BJ (cell line): ENCODE data around the gene MLLT3. TPM values are rescaled to one million over a fixed set of nuclear protein-coding genes. Genes with fewer than 3 reads are reported as not detected.

Source experiments
- CTCF ChIA-PET: fragments of 350-600 bp; formaldehyde crosslinking; extraction: SDS; loops from one replicate; lab custom pipeline; 2021; ENCODE audit warnings: antibody characterized with exemption, inconsistent platforms; lab: Yijun Ruan, JAX
- POLR2A ChIA-PET: fragments of 300-600 bp; sonication (Branson Sonifier 250); formaldehyde crosslinking; extraction: SDS; loops from one replicate; lab custom pipeline; 2021; ENCODE audit warnings: antibody characterized with exemption; lab: Charles Lee
- DNase-seq: peaks from one replicate; pipeline ENCODE4 v3.0.0-alpha.2; 2011; ENCODE audit warnings: low read depth
- H3K27me3 ChIP-seq: 2 replicates; pipeline ENCODE4 v1.6.0; 2011; ENCODE audit warnings: low read length; ENCODE audit not compliant: control insufficient read depth, insufficient read depth
- H3K36me3 ChIP-seq: 2 replicates; pipeline ENCODE4 v1.5.1; 2011; ENCODE audit warnings: low read length; ENCODE audit not compliant: control insufficient read depth, insufficient read depth
- H3K4me3 ChIP-seq: 2 replicates; pipeline ENCODE4 v1.5.1; 2011; ENCODE audit warnings: low read depth, mild to moderate bottlenecking, control low read depth, low read length
- polyA plus RNA-seq: library from polyadenylated mRNA; depleted of rRNA; stranded (reverse); fragments of >200 nt; gene quantifications from 2 replicates; pipeline ENCODE4 v1.2.3, GENCODE V29; 2011
- TF ChIP-seq, protein P1 (sequence below): IDR thresholded peaks from 2 replicates; pipeline ENCODE4 v1.5.1; 2011; ENCODE audit warnings: low read depth, mild to moderate bottlenecking, control low read depth, inconsistent platforms, low read length, moderate library complexity; ENCODE audit not compliant: insufficient read depth

MLLT3 gene
- polyA plus RNA-seq, 1 experiment: 13.8 TPM

DNA sequence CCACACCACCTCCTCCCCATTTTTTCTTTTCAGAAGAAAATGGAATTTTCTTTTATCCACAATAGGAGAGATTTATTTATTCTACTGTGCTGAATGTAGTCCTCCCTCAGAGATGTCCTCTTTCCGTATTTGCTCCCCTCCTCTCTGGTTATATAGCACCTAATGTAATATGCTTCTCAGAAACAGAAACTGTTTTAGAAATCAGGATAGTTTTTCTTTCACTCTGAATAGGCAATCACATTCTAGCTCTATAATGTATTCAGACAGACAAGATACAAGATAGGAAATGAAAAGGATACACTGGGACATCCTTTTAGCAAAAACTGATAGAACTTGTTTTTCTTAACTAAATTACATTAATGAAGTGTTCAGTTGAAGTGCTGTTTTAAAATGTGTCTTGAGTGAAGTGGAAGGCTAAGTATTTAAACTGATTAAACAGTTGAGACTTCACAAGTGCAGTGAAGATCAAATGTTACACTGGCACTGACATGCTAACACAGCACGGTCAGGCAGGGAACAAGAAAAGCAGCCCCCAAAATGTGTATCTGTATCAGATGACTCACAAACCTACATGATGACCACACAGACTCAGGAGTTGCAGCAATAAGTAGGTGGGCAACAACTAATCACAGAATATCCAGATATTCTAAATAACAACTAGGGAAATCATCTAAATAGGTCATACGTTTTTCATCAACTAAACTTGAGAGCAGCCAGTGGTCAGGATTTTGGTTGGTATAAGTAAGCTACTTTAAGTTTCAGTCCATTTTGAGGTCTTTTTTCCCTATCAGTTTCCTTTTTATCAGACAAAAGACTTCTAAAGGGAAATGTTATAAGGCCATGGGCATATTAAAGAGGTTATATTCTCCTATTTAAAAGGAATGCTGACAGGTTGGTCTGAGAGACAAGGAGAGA lies 260.4 kb downstream of the MLLT3 start:
- POLR2A ChIA-PET: no interaction called here
- Histone ChIP-seq H3K4me3 (no peak overlapping the region), H3K27me3 (no peaks in the 10 kb centered on the region), H3K36me3 (no peaks in the 10 kb centered on the region)
- DNase-seq: no peak
- TF ChIP-seq, protein P1, sequence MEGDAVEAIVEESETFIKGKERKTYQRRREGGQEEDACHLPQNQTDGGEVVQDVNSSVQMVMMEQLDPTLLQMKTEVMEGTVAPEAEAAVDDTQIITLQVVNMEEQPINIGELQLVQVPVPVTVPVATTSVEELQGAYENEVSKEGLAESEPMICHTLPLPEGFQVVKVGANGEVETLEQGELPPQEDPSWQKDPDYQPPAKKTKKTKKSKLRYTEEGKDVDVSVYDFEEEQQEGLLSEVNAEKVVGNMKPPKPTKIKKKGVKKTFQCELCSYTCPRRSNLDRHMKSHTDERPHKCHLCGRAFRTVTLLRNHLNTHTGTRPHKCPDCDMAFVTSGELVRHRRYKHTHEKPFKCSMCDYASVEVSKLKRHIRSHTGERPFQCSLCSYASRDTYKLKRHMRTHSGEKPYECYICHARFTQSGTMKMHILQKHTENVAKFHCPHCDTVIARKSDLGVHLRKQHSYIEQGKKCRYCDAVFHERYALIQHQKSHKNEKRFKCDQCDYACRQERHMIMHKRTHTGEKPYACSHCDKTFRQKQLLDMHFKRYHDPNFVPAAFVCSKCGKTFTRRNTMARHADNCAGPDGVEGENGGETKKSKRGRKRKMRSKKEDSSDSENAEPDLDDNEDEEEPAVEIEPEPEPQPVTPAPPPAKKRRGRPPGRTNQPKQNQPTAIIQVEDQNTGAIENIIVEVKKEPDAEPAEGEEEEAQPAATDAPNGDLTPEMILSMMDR: no peak
- CTCF ChIA-PET: interaction anchor here (0.7 kb wide), 1 partner anchor 585 kb away, joined by 3 read pairs; no protein-coding TSS in a partner anchor

DNA sequence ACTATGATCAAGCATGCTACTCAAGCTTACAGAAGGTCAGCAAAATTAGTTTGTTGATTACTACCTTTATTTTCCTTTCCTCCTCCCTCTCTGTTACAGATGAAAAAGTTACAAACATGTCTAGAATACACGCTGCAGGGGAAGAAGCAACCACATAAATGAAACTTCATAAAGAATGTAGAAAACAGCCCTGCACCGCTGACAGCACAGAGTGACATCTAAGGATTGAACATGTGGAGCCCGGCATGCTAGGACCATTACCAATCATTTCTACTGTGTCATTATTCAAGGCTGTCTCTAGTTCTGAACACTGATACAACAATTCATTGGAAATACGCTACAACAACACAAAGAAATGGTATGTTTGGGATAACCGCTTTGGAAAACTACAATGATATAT lies 261.1 kb downstream of the MLLT3 start:
- H3K36me3 ChIP-seq: no peaks in the 10 kb centered on the region
- H3K27me3 ChIP-seq: no peaks in the 10 kb centered on the region
- no peak for DNase-seq
- TF ChIP-seq, protein P1: no peak
- ChIA-PET CTCF (interaction anchor here (0.7 kb wide), 1 partner anchor 585 kb away, joined by 3 read pairs; no protein-coding TSS in a partner anchor), POLR2A (no interaction called here)
- H3K4me3 ChIP-seq: no peak overlapping the region

DNA sequence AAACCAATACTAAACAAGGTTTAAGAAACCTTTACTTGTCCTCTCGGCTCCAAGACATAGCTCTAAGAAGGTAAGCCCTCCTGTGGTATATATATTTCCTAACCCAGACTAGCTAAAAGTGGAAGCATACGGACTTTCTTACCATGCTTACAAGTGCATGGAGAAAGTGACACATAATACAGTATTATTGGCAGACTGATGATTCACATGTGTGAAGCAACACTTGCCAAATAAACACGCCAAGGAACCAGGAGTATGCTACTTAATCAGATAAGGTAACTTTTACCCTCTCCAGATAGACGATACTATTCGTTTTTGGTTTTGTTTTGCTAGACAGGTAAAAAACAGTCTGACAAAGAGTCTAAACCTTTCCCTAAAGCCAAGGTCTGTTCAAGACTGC lies 264.1 kb downstream of the MLLT3 start:
- DNase-seq: no peak
- ChIA-PET POLR2A (no interaction called here), CTCF (interaction anchor here (0.7 to 5.0 kb wide), 3 partner anchors 10 to 265 kb away, joined by 3 to 52 read pairs (median 5); partner anchors contain the start of gene MLLT3)
- Histone ChIP-seq H3K4me3 (no peak overlapping the region), H3K27me3 (no peaks in the 10 kb centered on the region), H3K36me3 (no peaks in the 10 kb centered on the region)
- TF ChIP-seq, protein P1: no peak

DNA sequence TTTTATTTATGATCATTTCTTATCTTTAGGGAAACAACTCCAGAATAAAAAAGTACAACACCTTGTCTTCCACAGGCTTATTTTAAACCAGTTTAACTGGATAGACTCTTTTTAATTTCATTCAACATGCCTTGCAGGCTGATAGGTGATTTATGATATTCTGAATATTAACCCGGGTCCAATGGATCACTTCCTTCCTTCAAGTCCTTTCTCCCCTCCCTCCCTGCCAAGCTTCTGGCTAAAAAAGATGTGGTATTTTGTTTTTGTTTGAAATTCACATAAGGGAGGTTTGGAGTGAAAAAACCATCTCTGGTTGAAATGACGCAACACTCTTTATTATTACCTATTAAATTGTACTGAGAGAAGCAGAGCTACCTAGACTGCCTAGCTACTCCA lies 265.3 kb downstream of the MLLT3 start:
- POLR2A ChIA-PET: interaction anchor here (0.6 kb wide), 1 partner anchor 786 kb away, joined by 3 read pairs; no protein-coding TSS in a partner anchor
- TF ChIP-seq, protein P1: no peak
- Histone ChIP-seq H3K27me3 (no peaks in the 10 kb centered on the region), H3K36me3 (no peaks in the 10 kb centered on the region), H3K4me3 (no peak overlapping the region)
- no peak for DNase-seq
- CTCF ChIA-PET: interaction anchor here (0.6 to 5.0 kb wide), 12 partner anchors 23 to 754 kb away, joined by 3 to 52 read pairs (median 3); partner anchors contain the start of gene MLLT3

DNA sequence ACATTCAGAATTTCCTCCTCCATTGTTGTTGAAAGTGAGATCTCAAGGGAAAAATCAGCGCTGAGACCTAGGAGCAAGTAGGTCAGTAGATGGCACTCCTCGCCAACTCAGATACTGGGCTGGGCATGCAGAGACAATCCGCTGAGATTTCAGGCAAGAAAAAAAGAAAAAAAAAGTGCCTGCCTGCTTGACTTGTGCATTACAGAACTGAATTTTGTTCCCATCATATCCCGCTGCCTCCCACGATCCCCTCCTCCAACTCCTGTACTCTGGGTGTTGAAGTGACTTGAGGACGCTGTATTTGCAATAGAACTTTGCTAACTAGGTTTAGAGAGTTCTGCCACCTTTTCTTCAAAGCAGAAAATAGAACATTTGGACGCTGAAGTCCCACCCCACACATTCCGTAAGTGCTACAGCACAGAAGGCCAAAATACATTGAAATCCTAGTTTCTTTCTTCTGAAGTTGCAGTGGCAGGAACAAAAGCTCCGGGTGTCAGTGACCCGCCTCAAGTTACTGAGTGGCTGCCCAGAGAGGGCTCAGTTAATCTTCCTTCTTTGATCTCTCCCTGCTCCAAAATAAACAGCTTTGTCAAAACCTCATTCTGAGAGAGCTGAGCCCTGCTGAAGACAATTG lies 265.8 kb downstream of the MLLT3 start:
- POLR2A ChIA-PET: interaction anchor here (0.6 kb wide), 1 partner anchor 787 kb away, joined by 3 read pairs; no protein-coding TSS in a partner anchor
- Histone ChIP-seq H3K27me3 (no peaks in the 10 kb centered on the region), H3K36me3 (no peaks in the 10 kb centered on the region), H3K4me3 (no peak overlapping the region)
- TF ChIP-seq, protein P1: peak; percentile 78
- CTCF ChIA-PET: interaction anchor here (0.6 to 5.0 kb wide), 13 partner anchors 24 to 754 kb away, joined by 3 to 52 read pairs (median 3); partner anchors contain the start of gene MLLT3
- DNase-seq: peak; percentile 41
